ENCODE results near the gene COL26A1.

DNA sequence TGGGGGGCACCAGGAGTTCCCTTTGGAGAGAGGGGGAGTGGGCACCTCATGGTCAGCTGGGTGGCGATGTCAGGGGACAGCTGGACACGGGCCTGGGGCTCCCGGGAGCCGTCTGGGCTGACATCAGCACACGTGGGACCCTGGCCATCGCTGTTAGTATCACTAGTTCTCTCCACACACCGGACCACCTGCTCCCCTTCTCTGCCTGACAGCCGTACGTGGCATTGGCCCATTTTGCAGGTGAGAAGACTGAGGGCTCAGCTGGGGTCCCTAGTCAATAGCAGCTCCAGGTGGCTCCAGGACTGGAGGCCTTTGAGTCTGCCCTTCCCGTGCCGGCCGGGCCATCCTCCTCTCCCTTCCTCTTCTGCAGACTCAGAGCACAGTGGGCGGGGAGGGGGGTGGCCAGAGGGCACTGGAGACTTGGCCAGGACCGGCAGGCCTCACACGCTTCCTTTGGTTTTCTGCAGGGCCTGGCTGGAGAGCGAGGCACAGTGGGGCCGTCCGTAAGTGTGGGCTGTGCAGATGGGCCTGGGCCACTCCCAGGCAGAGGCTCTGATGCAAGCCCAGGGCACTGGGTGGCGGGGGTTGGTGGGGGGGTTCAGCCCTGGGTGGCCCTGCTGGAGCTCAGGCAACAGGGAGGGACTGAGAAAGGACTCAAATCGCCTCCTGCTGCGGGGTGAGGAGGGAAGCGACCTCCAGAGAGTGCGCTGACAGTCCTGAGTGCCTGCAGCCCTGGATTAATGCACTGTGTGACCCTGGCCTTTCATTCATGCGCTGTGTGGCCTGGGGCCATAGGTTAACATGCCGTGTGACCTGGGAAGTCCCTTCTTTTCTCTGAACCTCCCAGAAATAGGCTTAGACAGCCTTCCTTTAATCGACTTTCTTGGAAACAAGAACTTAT, 188.2 kb downstream of the COL26A1 start:
- no peak for TF ChIP-seq EZH2phosphoT487 (IDR thresholded peaks at IDR 0.05; ENCODE audit: borderline replicate concordance, low read depth, low read length)
- TF ChIP-seq, protein P1, sequence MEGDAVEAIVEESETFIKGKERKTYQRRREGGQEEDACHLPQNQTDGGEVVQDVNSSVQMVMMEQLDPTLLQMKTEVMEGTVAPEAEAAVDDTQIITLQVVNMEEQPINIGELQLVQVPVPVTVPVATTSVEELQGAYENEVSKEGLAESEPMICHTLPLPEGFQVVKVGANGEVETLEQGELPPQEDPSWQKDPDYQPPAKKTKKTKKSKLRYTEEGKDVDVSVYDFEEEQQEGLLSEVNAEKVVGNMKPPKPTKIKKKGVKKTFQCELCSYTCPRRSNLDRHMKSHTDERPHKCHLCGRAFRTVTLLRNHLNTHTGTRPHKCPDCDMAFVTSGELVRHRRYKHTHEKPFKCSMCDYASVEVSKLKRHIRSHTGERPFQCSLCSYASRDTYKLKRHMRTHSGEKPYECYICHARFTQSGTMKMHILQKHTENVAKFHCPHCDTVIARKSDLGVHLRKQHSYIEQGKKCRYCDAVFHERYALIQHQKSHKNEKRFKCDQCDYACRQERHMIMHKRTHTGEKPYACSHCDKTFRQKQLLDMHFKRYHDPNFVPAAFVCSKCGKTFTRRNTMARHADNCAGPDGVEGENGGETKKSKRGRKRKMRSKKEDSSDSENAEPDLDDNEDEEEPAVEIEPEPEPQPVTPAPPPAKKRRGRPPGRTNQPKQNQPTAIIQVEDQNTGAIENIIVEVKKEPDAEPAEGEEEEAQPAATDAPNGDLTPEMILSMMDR (conservative IDR thresholded peaks at IDR 0.05; ENCODE audit: low read length): no peak

All from OCI-LY7 (cell line).